GM21786 (cell line): ENCODE measurements around the gene LEMD1.
"Not testable (repeated sequence)": the region's sequence is repeated elsewhere in the genome, so short reads cannot be mapped to it uniquely, and the experiment has no call there.

Experiments
- ATAC-seq: cut with Tn5 transposase; IDR thresholded peaks from one replicate; pipeline ENCODE4 v1.9.1; 2021; ENCODE audit not compliant: unreplicated experiment

LEMD1 gene

GRCh38 chr1:205382561-205382960 is 39.3 kb downstream of the LEMD1 start:
- ATAC-seq = no peak

DNA sequence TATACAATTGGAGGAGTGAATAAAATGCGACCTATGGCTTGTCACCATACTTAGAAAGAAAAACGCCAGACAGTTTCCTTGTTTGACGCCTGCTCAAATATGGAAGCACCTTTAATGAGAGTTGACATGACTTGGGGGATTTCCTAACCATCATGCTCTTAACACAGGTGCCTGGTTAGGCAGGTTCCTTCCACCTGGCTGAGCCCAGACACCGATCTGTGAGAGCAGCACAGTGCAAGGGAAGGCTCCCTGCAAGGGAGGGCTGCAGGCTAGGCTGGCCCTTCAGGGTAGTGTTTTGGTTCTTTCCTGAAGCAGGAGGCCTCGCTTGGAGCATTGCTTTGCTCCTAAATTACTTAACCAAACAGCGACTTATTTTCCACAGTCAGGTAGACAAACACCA is 40.6 kb downstream of the LEMD1 start:
- ATAC-seq = no peak

DNA sequence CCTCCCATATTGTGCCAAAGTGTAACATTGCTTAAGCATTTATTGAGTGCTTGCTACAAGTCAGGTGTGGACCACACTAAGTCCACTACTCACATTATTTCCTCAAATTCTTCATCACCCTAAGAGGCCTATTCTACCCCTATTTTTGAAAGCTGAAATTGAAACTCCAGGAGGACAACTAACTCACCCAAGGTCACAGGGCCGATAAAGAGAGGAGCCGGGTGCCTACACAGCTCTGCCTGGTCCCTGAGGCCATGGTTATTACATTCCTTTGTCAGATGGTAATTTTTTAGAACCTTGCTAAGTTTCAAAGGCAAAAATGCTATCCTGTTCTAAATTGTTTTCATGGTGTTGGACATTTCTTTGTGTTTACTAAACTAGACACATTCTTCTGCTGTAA is 41.0 kb downstream of the LEMD1 start:
- ATAC-seq = no peak

DNA sequence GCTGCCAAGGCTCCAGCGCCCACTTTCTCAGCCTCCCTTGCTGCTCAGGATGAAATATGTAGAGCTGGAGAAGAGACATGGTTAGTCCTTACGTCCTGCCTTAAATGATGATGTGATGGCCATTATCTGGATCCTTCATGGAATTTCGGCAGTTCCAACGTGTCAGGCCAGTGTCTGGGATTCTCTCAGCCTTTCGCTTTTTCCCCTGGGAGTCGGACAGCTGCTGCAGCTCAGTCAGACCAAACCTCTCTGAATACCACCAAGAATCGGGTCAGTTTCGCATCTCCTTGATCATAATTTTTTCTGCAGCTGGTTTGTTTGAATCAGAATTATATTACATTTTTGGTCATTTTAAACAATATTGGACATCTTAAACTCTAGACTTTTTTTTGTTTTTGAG is 42.8 kb downstream of the LEMD1 start:
- ATAC-seq = no peak

GRCh38 chr1:205377355-205377754 is 44.5 kb downstream of the LEMD1 start:
- no peak for ATAC-seq

- ATAC-seq = no peak
These were observed 45.1 kb downstream of the LEMD1 start for GRCh38 chr1:205376739-205377138.

GRCh38 chr1:205375835-205376545 is 45.9 kb downstream of the LEMD1 start:
- no peak for ATAC-seq

DNA sequence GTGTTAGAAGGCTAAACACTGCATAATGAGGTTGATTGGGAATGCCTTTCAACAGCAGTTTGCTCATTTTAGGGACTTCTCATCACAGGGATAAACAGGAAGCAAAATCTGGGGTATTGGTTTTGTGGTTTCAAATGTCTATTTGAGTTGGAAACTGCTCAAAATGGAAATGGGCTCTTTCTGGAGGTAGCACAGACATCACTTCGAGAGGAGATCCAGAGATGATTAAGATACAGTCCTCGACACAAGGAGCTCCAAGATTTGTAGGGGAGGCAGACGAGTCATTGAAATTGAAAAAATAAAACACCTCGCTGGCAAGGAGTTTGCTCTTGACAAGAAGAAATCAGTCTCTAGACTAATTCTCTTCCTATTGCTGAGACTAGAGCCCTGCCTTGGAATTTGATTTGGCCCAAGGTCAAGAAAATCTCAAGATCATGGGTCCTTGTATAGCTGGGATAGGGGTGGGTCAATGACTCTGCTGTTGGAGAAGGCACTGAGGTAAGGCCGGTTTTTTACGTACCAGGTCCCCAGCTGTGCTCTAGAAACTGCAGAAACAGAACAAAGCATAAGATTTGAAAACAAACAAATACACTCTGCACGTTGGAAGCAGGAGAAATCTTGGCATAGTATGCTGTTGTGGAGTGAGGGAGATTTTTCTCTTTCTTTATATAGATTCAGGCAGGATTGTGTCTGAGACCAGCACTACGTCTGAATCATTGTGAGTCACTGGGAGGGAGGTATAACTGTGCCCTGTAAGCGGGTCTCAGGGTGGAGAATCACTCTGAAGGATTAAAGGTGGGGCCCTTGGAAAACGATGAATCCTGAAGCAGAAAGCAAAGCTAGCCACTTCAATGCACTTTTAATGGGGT is 47.4 kb downstream of the LEMD1 start:
- no peak for ATAC-seq

GRCh38 chr1:205373798-205374175 is 48.1 kb downstream of the LEMD1 start:
- no peak for ATAC-seq

GRCh38 chr1:205373022-205373797 is 48.6 kb downstream of the LEMD1 start:
- ATAC-seq = no peak

- ATAC-seq = no peak
These were observed 49.8 kb downstream of the LEMD1 start for GRCh38 chr1:205371871-205372660.

DNA sequence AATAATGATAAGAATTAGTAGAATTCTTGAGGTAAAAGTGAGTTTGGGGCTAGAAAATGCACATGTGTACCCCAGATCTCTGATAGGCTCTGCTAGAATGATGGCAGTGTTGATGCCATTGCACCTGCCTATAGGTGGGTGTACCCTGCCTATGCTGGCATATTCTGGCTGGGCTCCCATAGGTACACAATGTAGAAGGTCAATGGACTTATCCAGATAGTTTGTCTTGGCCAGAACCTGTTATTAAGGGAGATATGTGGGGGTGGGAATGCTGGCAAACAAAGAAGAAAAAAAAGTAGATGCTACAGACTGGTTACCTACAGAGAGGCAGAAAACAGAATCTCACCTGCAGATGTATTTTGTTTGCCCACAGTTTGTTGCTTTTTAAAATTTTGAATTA is 51.1 kb downstream of the LEMD1 start:
- no peak for ATAC-seq

DNA sequence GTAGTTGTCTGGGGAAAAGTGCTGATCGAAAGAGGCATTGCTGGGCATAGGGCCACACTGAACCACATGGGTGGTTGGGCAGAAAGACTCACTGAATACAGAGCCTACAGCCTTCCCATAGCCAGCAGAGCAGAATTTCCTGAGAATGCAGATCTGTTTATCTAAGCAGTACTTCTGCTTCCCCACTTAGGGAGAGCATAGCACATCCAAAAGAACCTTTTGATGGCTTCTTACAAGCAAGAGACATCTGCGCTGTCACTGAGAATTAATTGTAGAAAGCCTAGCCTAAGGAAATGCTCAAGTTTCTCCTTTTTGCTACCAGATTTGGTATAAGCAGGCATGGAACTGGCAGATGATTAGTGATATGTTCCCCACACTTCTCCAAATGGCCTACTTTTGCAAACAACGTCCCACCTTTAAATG is 52.1 kb downstream of the LEMD1 start:
- no peak for ATAC-seq

GRCh38 chr1:205368478-205368877 is 53.4 kb downstream of the LEMD1 start:
- no peak for ATAC-seq

GRCh38 chr1:205365945-205366463 is 55.9 kb downstream of the LEMD1 start:
- no peak for ATAC-seq

DNA sequence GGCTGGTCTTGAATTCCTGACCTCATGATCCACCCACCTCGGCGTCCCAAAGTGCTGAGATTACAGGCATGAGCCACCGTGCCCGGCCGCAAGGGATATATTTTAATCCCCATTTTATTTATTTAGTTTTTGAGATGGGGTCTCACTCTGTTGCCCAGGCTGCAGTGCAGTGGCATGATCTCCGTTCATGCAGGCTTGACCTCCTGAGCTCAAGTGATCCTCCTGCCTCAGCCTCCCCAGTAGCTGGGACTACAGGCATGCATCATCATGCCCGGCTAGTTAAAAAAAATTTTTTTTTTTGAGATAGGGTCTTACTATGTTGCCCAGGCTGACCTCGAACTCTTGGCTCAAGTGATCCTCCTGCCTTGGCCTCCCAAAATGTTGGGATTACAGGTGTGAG is 56.8 kb downstream of the LEMD1 start:
- not testable (repeated sequence) for ATAC-seq

DNA sequence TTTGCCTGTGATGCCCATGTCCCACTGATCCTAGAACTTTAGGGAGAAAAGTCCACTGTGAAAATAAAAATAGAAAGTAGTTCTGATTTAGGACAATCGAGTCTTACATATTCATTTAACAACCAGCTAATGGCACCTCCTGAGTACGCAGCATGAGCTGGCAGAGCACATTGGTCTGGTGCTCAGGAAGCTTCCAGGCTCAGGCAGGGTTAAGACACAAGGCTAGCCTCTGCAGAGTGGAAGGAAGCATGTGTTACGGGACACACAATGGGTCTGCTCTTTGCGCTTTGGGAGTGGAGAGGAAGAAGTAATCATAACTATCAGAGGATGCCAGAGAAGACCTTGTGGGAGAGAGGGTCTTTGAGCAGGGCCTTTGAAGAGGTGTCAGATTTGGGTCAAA is 61.0 kb downstream of the LEMD1 start:
- ATAC-seq = no peak

DNA sequence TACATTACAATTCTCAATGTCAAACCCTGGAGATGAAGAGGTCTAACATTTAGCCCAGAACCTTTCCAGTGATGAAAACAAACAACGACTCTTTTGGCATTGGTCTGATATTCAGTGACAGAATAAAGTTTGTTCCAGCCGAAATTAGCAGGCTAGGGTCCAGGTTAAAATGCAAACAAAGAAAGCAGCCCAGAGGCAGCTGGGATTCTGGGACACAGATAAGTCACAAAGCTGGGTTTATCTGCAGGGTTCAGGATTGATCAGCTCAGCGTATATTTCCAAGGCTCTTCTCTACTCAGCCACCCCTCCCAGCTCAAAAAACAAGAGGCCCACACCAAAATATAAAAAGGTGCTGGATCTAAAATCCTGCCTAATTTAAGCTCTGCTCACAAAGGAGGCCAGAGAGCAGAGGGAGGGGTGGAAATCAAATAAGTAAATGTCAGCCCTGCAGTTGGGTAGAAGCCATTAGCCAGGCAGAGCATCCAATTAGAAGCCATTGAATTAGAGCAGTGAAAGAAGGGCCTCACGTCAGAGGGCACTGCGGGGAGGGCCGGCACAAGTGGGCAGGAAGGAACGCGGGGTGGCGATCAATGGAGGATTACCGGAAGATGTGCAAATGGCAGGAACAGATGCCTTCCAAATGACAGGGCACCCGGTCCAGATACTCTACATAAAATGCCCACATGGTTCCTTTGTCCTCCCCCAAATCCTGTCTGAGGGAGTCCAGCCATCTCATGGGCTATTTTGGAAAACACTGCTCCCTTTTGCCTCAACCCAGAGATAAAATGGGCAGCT is 61.9 kb downstream of the LEMD1 start:
- no peak for ATAC-seq

DNA sequence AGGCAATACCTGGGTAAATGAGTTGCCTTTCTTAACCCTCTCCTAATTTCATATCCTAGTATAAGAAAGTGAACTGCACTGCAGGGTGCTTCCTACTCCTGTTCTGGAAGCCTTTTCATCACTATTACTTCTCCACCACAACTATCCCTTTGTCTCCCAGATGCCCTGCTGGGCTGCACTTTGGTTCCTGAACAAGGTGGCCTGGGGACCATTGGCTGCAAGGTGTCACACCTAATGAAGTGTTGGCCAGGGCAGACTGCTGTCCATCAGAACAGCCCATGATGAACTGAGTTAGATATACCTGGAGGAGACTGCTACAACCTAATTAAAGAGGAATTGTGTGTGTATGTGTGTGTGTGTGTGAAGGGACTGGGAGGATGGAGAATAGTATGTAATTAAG is 63.3 kb downstream of the LEMD1 start:
- ATAC-seq = no peak

GRCh38 chr1:205357567-205357966 is 64.3 kb downstream of the LEMD1 start:
- ATAC-seq = no peak
